NCI-H1105 (cell line): ENCODE data around the gene SRGAP1.
"Not testable (repeated sequence)": the region's sequence is repeated elsewhere in the genome, so short reads cannot be mapped to it uniquely, and the experiment has no call there.

Experiments used
- DNase-seq: peaks from one replicate; lab custom pipeline; 2025; lab: John Stamatoyannopoulos, UW

SRGAP1 gene

GRCh38 chr12:64122995-64123394, 278.5 kb downstream of the SRGAP1 start:
- DNase-seq = no peak

GRCh38 chr12:64123448-64123847, 278.9 kb downstream of the SRGAP1 start:
- no peak for DNase-seq

- DNase-seq = no peak
Measured at GRCh38 chr12:64124511-64125197, 280.2 kb downstream of the SRGAP1 start.

- no peak for DNase-seq
Measured at GRCh38 chr12:64125913-64126312, 281.4 kb downstream of the SRGAP1 start.

- DNase-seq = no peak
Measured at GRCh38 chr12:64127811-64128210, 283.3 kb downstream of the SRGAP1 start.

GRCh38 chr12:64128366-64128765, 283.9 kb downstream of the SRGAP1 start:
- no peak for DNase-seq

GRCh38 chr12:64130476-64130875, 286.0 kb downstream of the SRGAP1 start:
- not testable (repeated sequence) for DNase-seq

GRCh38 chr12:64131456-64131855, 287.0 kb downstream of the SRGAP1 start:
- not testable (repeated sequence) for DNase-seq

GRCh38 chr12:64132672-64133071, 288.2 kb downstream of the SRGAP1 start:
- DNase-seq = not testable (repeated sequence)

- no peak for DNase-seq
Measured at GRCh38 chr12:64137117-64137516, 292.6 kb downstream of the SRGAP1 start.

- no peak for DNase-seq
Measured at GRCh38 chr12:64139021-64139420, 294.5 kb downstream of the SRGAP1 start.

- no peak for DNase-seq
Measured at GRCh38 chr12:64142382-64142781, 297.9 kb downstream of the SRGAP1 start.

GRCh38 chr12:64142784-64143183, 298.3 kb downstream of the SRGAP1 start:
- no peak for DNase-seq

- DNase-seq = no peak
Measured at GRCh38 chr12:64145226-64145625, 300.7 kb downstream of the SRGAP1 start.

GRCh38 chr12:64147011-64147631, 302.6 kb downstream of the SRGAP1 start:
- no peak for DNase-seq

GRCh38 chr12:64147875-64148274, 303.4 kb downstream of the SRGAP1 start:
- no peak for DNase-seq

- DNase-seq = no peak
Measured at GRCh38 chr12:64154677-64155076, 310.2 kb downstream of the SRGAP1 start.

- DNase-seq = no peak
Measured at GRCh38 chr12:64157110-64157509, 312.6 kb downstream of the SRGAP1 start.

- no peak for DNase-seq
Measured at GRCh38 chr12:64160021-64160710, 315.7 kb downstream of the SRGAP1 start.

- DNase-seq = no peak
Measured at GRCh38 chr12:64160711-64161060, 316.2 kb downstream of the SRGAP1 start.

GRCh38 chr12:64166606-64167005, 322.1 kb downstream of the SRGAP1 start:
- not testable (repeated sequence) for DNase-seq

- DNase-seq = not testable (repeated sequence)
Measured at GRCh38 chr12:64167041-64167440, 322.5 kb downstream of the SRGAP1 start.

GRCh38 chr12:64170024-64170423, 325.5 kb downstream of the SRGAP1 start:
- peak; percentile 57 for DNase-seq
